Measurements from ENCODE around the gene NACA. TPM values are rescaled to one million over a fixed set of nuclear protein-coding genes. Genes with fewer than 3 reads are reported as not detected.

NACA gene
- 1,026 and 1,074 TPM in 2 replicates for total RNA-seq
- long read RNA-seq, transcript NACA-202 (8 exons, 1,059 nt): minor isoform, 45 of 789 reads
- long read RNA-seq, transcript NACA-201 (8 exons, 2,690 nt): major isoform, 672 of 789 reads
- long read RNA-seq, transcript NACA-204 (8 exons, 802 nt): minor isoform, 24 of 789 reads
- long read RNA-seq, partial matches to known transcripts: 33 of 789 reads
- long read RNA-seq, other reads (novel, unspliced or antisense): 14 of 789 reads

DNA sequence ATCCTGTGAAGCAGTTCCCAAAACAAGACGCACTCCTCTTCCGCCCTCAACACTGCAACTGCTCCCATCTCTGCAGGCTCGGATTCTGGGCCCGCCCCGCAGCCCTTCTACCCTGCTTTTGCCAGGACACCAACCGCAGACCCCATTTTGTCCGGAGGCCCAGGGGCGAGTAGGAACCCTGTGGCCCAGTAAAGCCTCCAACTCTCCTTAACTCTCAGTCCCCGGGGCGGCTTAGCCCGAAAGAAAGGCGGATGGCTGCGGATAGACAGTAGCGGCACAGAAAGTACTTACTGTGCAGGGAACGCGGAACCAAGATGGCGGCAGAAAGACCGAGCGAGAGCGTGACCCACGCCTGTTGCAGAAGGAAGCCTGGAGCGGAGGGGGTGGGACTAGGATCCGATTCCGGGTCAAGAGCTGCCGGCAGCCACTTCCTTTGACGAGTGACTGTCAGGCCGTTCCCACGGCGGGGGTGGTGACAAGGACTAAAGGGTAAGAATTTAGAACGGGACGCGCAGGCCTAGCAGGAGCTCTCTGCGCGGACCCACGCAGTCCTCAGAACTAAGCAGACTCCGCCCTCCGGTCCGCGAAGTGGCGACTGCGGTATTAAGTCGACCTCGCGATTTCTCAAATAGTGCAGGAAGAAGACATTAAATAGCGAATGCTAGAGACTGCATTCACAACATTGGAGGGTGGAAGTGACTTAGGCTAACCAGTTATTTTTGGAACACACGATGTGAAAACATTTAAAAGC, at the start of gene NACA:
Gene NACA (minus strand): TSS at position 328 of the 751 bp plus-strand sequence. CDS start 778 bp downstream, outside the sequence.
- peak within 1 kb of the TSS; percentile 99 for H3K27ac Mint-ChIP-seq (ENCODE audit: unreplicated experiment)
- H3K27me3 Mint-ChIP-seq (ENCODE audit: low read depth): no peaks in the 10 kb centered on the region
- DNase-seq (ENCODE audit: low read depth, low spot score): peak; percentile 89
- no peaks in the 10 kb centered on the region for H3K9me3 Mint-ChIP-seq
- TF ChIP-seq, protein P1, sequence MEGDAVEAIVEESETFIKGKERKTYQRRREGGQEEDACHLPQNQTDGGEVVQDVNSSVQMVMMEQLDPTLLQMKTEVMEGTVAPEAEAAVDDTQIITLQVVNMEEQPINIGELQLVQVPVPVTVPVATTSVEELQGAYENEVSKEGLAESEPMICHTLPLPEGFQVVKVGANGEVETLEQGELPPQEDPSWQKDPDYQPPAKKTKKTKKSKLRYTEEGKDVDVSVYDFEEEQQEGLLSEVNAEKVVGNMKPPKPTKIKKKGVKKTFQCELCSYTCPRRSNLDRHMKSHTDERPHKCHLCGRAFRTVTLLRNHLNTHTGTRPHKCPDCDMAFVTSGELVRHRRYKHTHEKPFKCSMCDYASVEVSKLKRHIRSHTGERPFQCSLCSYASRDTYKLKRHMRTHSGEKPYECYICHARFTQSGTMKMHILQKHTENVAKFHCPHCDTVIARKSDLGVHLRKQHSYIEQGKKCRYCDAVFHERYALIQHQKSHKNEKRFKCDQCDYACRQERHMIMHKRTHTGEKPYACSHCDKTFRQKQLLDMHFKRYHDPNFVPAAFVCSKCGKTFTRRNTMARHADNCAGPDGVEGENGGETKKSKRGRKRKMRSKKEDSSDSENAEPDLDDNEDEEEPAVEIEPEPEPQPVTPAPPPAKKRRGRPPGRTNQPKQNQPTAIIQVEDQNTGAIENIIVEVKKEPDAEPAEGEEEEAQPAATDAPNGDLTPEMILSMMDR (conservative IDR thresholded peaks at IDR 0.05): no peak
- H3K4me1 Mint-ChIP-seq: peaks cover 54% of the 10 kb centered on the region
- H3K4me3 Mint-ChIP-seq: peak within 1 kb of the TSS; percentile 98
- H3K36me3 Mint-ChIP-seq (ENCODE audit: low read depth): peaks cover 28% of the 10 kb centered on the region

DNA sequence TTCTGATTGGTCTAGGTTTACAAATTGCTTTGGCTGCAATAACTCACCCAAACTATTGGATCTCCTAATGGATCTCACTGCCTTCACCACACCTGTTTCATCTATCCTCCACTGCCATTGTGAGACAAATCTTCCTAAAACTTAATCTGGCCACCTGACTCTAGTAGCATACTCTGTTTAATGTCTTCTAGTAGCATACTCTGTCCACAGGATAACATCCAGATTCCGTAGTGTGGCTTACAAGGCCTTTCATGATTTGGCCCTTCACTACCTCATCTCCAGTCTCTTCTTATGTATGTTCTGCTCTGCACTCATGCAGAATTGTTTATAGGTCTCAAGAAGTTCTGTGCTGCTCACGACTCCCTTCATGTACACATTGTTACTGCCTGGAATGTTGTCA, 48.0 kb upstream of the NACA start:
- DNase-seq (ENCODE audit: low read depth, low spot score): no peak
- Mint-ChIP-seq H3K36me3 (ENCODE audit: low read depth) (peaks cover 5% of the 10 kb centered on the region), H3K9me3 (no peaks in the 10 kb centered on the region), H3K4me1 (no peaks in the 10 kb centered on the region), H3K27me3 (ENCODE audit: low read depth) (no peaks in the 10 kb centered on the region), H3K4me3 (no peak overlapping the region), H3K27ac (ENCODE audit: unreplicated experiment) (no peak overlapping the region)
- TF ChIP-seq, protein P1 (conservative IDR thresholded peaks at IDR 0.05): no peak

DNA sequence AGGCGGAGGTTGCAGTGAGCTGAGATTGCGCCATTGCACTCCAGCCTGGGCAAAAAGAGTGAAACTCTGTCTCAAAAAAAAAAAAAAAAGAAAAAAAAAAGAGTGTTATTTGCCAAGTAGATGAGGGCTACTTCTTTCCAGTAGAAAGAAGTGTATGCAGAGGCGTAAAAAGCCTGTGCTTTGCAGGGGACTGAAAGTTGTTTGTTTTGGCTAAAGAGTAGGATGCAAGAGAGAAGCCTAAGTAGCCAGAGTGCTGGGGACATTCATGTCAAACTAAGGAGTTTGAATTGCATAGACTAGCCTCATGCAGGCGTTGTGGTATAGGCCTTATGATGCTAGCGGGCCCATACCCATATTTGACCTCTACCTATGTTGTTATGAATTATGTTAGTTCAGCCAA, 47.5 kb upstream of the NACA start:
- H3K36me3 Mint-ChIP-seq (ENCODE audit: low read depth): peaks cover 5% of the 10 kb centered on the region
- H3K27me3 Mint-ChIP-seq (ENCODE audit: low read depth): no peaks in the 10 kb centered on the region
- no peaks in the 10 kb centered on the region for H3K4me1 Mint-ChIP-seq
- no peaks in the 10 kb centered on the region for H3K9me3 Mint-ChIP-seq
- H3K4me3 Mint-ChIP-seq: no peak overlapping the region
- H3K27ac Mint-ChIP-seq (ENCODE audit: unreplicated experiment): no peak overlapping the region
- DNase-seq (ENCODE audit: low read depth, low spot score): no peak
- TF ChIP-seq, protein P1 (conservative IDR thresholded peaks at IDR 0.05): no peak

DNA sequence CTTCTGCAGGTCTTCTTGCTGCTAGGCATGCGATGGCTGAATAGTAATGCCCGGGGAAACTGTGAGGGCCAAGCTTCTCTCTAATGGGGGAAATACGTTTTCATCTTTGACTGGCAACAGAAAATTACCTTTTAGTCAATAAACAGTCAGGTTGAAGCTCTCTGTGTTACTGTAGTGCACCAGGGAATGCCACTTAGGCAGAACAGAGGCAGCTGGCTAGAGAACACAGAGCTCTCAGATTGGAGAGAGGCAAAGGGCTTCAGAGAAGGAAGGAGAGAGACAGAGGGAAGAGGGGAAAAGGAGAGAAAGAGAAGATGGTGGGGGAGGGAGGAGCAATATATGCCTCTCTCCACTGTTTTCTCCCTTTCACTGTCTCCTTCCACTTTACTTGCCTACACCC, 44.8 kb upstream of the NACA start:
- DNase-seq (ENCODE audit: low read depth, low spot score): no peak
- Mint-ChIP-seq H3K4me3 (no peak overlapping the region), H3K27me3 (ENCODE audit: low read depth) (no peaks in the 10 kb centered on the region), H3K36me3 (ENCODE audit: low read depth) (no peaks in the 10 kb centered on the region), H3K27ac (ENCODE audit: unreplicated experiment) (no peak overlapping the region), H3K9me3 (no peaks in the 10 kb centered on the region), H3K4me1 (no peaks in the 10 kb centered on the region)
- TF ChIP-seq, protein P1 (conservative IDR thresholded peaks at IDR 0.05): no peak

DNA sequence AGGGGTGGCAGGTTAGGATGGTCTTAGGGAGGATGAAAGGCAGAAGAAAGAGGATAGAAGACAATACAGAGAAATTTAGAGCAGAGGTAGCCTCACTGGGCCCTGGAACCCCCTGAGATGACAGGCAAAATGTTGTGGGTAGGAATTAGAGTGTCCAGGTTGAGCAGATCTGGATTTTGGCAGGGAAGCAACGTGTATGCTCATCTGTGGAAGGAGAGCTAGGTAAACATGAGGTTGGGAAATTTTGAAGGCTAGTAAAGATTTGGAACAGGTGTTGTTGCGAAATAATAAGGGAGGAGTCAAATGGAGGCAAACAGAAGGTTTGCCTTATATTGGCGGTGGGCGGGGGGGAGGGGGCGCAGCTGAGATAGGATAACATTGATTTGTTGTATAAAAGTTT, 43.3 kb upstream of the NACA start:
- Mint-ChIP-seq H3K4me1 (no peaks in the 10 kb centered on the region), H3K27me3 (ENCODE audit: low read depth) (no peaks in the 10 kb centered on the region), H3K4me3 (no peak overlapping the region), H3K36me3 (ENCODE audit: low read depth) (no peaks in the 10 kb centered on the region), H3K27ac (ENCODE audit: unreplicated experiment) (no peak overlapping the region), H3K9me3 (no peaks in the 10 kb centered on the region)
- TF ChIP-seq, protein P1 (conservative IDR thresholded peaks at IDR 0.05): no peak
- no peak for DNase-seq (ENCODE audit: low read depth, low spot score)

Data from neural crest cell (in vitro differentiated cells).